K562 (cell line): Measurements from ENCODE around the gene SERPIND1. TPM values are rescaled to one million over a fixed set of nuclear protein-coding genes. Genes with fewer than 3 reads are reported as not detected.

ENCODE experiments used
- ATAC-seq: fragments of 200-7000 bp; cut with Tn5 transposase; 3 replicates; pipeline ENCODE4 v1.9.1; 2020; ENCODE audit warnings: moderate library complexity
- BruUV-seq: library from RNA; stranded (reverse); fragments of 400-500 nt; replicated peaks from 2 replicates; lab custom pipeline; 2021; lab: Mats Ljungman, UMichigan
- CTCF ChIA-PET: fragments of 300-600 bp; formaldehyde crosslinking; extraction: SDS; loops from one replicate; lab custom pipeline; 2021; ENCODE audit warnings: low intra/inter-chr PET ratio; lab: Yijun Ruan, JAX
- POLR2A ChIA-PET: fragments of 300-600, 350-650 bp; sonication (Branson Sonifier 250); formaldehyde crosslinking; extraction: SDS; loops from one replicate; lab custom pipeline; 2021; ENCODE audit warnings: antibody characterized with exemption, inconsistent platforms; lab: Yijun Ruan, JAX
- DNase-seq, 4 experiments: peaks; one replicate each; pipeline versions ENCODE4 v3.0.0 to v3.0.0-alpha.2; 2011 to 2018; ENCODE audit warnings: low spot score in 3 of 4, mixed read lengths in 3 of 4; ENCODE audit errors: extremely low read depth in 1 of 4
- FAIRE-seq: peaks from 2 replicates; lab custom pipeline; 2011; peaks lifted over from hg19 to GRCh38; lab: Jason Lieb, UNC
- H2AFZ ChIP-seq: 2 replicates; pipeline ENCODE4 v1.6.0; 2011; ENCODE audit warnings: low read depth, low read length, control low read depth, inconsistent platforms
- H3K27ac ChIP-seq: fragments of 200-600 bp; 3 replicates; pipeline ENCODE4 v1.8.0; 2011; ENCODE audit warnings: low read depth, mild to moderate bottlenecking, control low read depth, inconsistent platforms, low read length, moderate library complexity, mixed read lengths; ENCODE audit errors: extremely low read depth
- H3K27me3 ChIP-seq, 2 experiments: fragments of 300-600 bp in 1 of 2; 2 replicates in 1 of 2; 3 replicates in 1 of 2; pipeline versions ENCODE4 v1.6.0 to v1.8.0; 2011; ENCODE audit warnings: inconsistent platforms in 2 of 2, low read length in 2 of 2, mild to moderate bottlenecking in 1 of 2, mixed read lengths in 1 of 2, moderate library complexity in 1 of 2; ENCODE audit not compliant: control insufficient read depth in 2 of 2, insufficient read depth in 2 of 2
- H3K36me3 ChIP-seq: fragments of 300-600 bp; 3 replicates; pipeline ENCODE4 v1.8.0; 2011; ENCODE audit warnings: mild to moderate bottlenecking, low read length, inconsistent platforms; ENCODE audit not compliant: control insufficient read depth, insufficient read depth
- H3K4me1 ChIP-seq, 2 experiments: fragments of 200-600 bp in 1 of 2; replicated peaks in 1 of 2; 2 replicates in 1 of 2; 3 replicates in 1 of 2; pipeline versions ENCODE4 v1.5.1 to v1.8.0; 2011; ENCODE audit warnings: inconsistent platforms in 2 of 2, low read length in 2 of 2, mild to moderate bottlenecking in 1 of 2, mixed read lengths in 1 of 2, moderate library complexity in 1 of 2; ENCODE audit not compliant: control insufficient read depth in 2 of 2, insufficient read depth in 2 of 2
- H3K4me2 ChIP-seq: 2 replicates; pipeline ENCODE4 v1.6.1; 2011; ENCODE audit warnings: low read length, control low read depth, inconsistent platforms, mixed read lengths; ENCODE audit not compliant: insufficient read depth
- H3K4me3 ChIP-seq: fragments of 200-600 bp; sonication (generic), shearing (Covaris generic); 2 replicates; pipeline ENCODE4 v1.5.1; 2016; ENCODE audit warnings: control low read depth, inconsistent platforms
- H3K79me2 ChIP-seq: fragments of 200-600 bp; 3 replicates; pipeline ENCODE4 v1.8.0; 2011; ENCODE audit warnings: low read length, inconsistent platforms; ENCODE audit not compliant: control insufficient read depth, insufficient read depth
- H3K9ac ChIP-seq, 2 experiments: 2 replicates each; pipeline versions ENCODE4 v1.6.0 to v1.6.1; 2011; ENCODE audit warnings: low read depth in 2 of 2, low read length in 2 of 2, control low read depth in 1 of 2, inconsistent platforms in 1 of 2, mild to moderate bottlenecking in 1 of 2, mixed read lengths in 1 of 2; ENCODE audit not compliant: insufficient read depth in 1 of 2
- H3K9me1 ChIP-seq: one replicate; pipeline ENCODE4 v1.6.0; 2011; ENCODE audit warnings: inconsistent platforms, mild to moderate bottlenecking, low read length, moderate library complexity; ENCODE audit not compliant: control insufficient read depth, insufficient read depth
- H3K9me3 ChIP-seq: replicated peaks from 2 replicates; pipeline ENCODE4 v1.5.1; 2011; ENCODE audit warnings: low read depth, low read length, inconsistent platforms; ENCODE audit not compliant: control insufficient read depth, insufficient read depth
- H4K20me1 ChIP-seq: replicated peaks from 2 replicates; pipeline ENCODE4 v1.6.1; 2011; ENCODE audit warnings: low read length, inconsistent platforms, mixed read lengths; ENCODE audit not compliant: control insufficient read depth, insufficient read depth
- COPS2 ChIP-seq: fragments of 450-650 bp; conservative IDR thresholded peaks from 2 replicates; pipeline ENCODE4 v1.6.1; 2016; ENCODE audit warnings: mild to moderate bottlenecking, moderate library complexity
- DNMT1 ChIP-seq: fragments of 450-650 bp; IDR thresholded peaks from 2 replicates; pipeline ENCODE4 v1.6.1; 2016; ENCODE audit warnings: antibody characterized with exemption, mild to moderate bottlenecking
- GMEB1 ChIP-seq: fragments of 250-450 bp; sonication (Bioruptor Pico); IDR thresholded peaks from 2 replicates; pipeline ENCODE4 v1.4.0; 2020; ENCODE audit warnings: mild to moderate bottlenecking
- HIVEP1 ChIP-seq: fragments of 250-450 bp; sonication (Bioruptor Pico); IDR thresholded peaks from 2 replicates; pipeline ENCODE4 v1.4.0; 2020; ENCODE audit warnings: mild to moderate bottlenecking
- MAZ ChIP-seq, 2 experiments: fragments of 450-650 bp in 1 of 2; sonication (generic) in 1 of 2; formaldehyde crosslinking; IDR thresholded peaks in 1 of 2; conservative IDR thresholded peaks in 1 of 2; 2 replicates each; pipeline versions ENCODE4 v1.4.0 to v1.5.0; 2020; ENCODE audit warnings: mild to moderate bottlenecking in 1 of 2, missing genetic modification reagents in 1 of 2
- MYC ChIP-seq, 2 experiments: fragments of 250-450 bp in 1 of 2; sonication (Bioruptor Pico) in 1 of 2; IDR thresholded peaks; 2 replicates each; pipeline versions ENCODE4 v1.5.1 to v1.6.1; 2012 to 2021; ENCODE audit warnings: low read depth in 2 of 2, borderline replicate concordance in 1 of 2, improper control_type of control experiment in 1 of 2, low read length in 1 of 2, mild to moderate bottlenecking in 1 of 2, moderate library complexity in 1 of 2
- POLR2AphosphoS2 ChIP-seq: IDR thresholded peaks from 2 replicates; pipeline ENCODE4 v1.6.1; 2012; ENCODE audit warnings: low read length, improper control_type of control experiment
- PPARD ChIP-seq: fragments of 250-450 bp; sonication (Bioruptor Pico); IDR thresholded peaks from 2 replicates; pipeline ENCODE4 v1.8.0; 2022; ENCODE audit warnings: inconsistent platforms, mild to moderate bottlenecking, moderate library complexity
- SREBF2 ChIP-seq: sonication (generic); formaldehyde crosslinking; IDR thresholded peaks from 2 replicates; pipeline ENCODE4 v1.4.0; 2020; ENCODE audit warnings: mild to moderate bottlenecking, missing genetic modification reagents
- XRCC4 ChIP-seq: IDR thresholded peaks from one replicate; pipeline ENCODE4 v1.6.1; 2011; ENCODE audit not compliant: insufficient read depth, insufficient read length; ENCODE audit errors: extremely low read depth
- ZFP30 ChIP-seq: fragments of 250-450 bp; sonication (Bioruptor Pico); IDR thresholded peaks from 2 replicates; pipeline ENCODE4 v1.8.0; 2022; ENCODE audit warnings: moderate library complexity, mild to moderate bottlenecking, inconsistent platforms, borderline replicate concordance
- ZNF174 ChIP-seq: fragments of 250-450 bp; sonication (Bioruptor Pico); IDR thresholded peaks from 2 replicates; pipeline ENCODE4 v1.4.0; 2020; ENCODE audit warnings: mild to moderate bottlenecking
- ZNF311 ChIP-seq: fragments of 250-450 bp; sonication (Bioruptor Pico); IDR thresholded peaks from 2 replicates; pipeline ENCODE4 v1.4.0; 2020; ENCODE audit warnings: mild to moderate bottlenecking, moderate library complexity
- ZNF551 ChIP-seq: fragments of 250-450 bp; sonication (Bioruptor Pico); IDR thresholded peaks from 2 replicates; pipeline ENCODE4 v1.5.0; 2021; ENCODE audit warnings: mild to moderate bottlenecking, moderate library complexity
- ZNF586 ChIP-seq: fragments of 450-650 bp; formaldehyde crosslinking; conservative IDR thresholded peaks from 2 replicates; pipeline ENCODE4 v1.4.0; 2020; ENCODE audit warnings: mild to moderate bottlenecking, moderate library complexity
- ZNF785 ChIP-seq: fragments of 250-450 bp; sonication (Bioruptor Pico); IDR thresholded peaks from 2 replicates; pipeline ENCODE4 v1.4.0; 2020; ENCODE audit warnings: mild to moderate bottlenecking
- WGBS: fragments of 100-300 bp; shearing (Covaris generic); methylation state at CpG from one replicate; pipeline ENCODE4 v1.1.6; 2016; ENCODE audit warnings: low coverage, mixed read lengths; ENCODE audit not compliant: insufficient coverage; ENCODE audit errors: missing lambda C conversion rate; 5-methylcytosine and 5-hydroxymethylcytosine counted together
- in situ Hi-C: fragments of 300-500 bp; cut with MboI; formaldehyde crosslinking; loops from 4 replicates; pipeline ENCODE4 v1.15.0; 2018; ENCODE audit warnings: inconsistent platforms, mixed read lengths
- intact Hi-C: fragments of 100-400 bp; cut with micrococcal nuclease; formaldehyde crosslinking; loops from 2 replicates; pipeline ENCODE4 v1.14.2; 2022
- polyA plus RNA-seq, 8 experiments: library from polyadenylated mRNA; depleted of rRNA in 4 of 8; stranded (reverse) in 5 of 8; unstranded in 3 of 8; fragments of >200 nt; fragmentation: Nextera tagmentation in 2 of 8; fragmentation: Illumina TruSeq in 1 of 8; extraction: Ambion mirVana in 2 of 8; extraction: Trizol in 1 of 8; gene quantifications; 2 replicates each; pipeline versions ENCODE4 v1.2.1 to v1.2.3, GENCODE V29; 2011 to 2014; ENCODE audit warnings: inconsistent platforms in 1 of 8, missing spikeins in 1 of 8
- total RNA-seq, 7 experiments: library from RNA; depleted of rRNA in 6 of 7; stranded (reverse); fragments of >200 nt in 6 of 7; fragmentation: Illumina TruSeq in 2 of 7; extraction: Trizol in 2 of 7; gene quantifications; 2 replicates each; pipeline versions ENCODE4 v1.2.1 to v1.2.3, GENCODE V29; 2011 to 2021; ENCODE audit warnings: low replicate concordance in 1 of 7
- TF ChIP-seq, protein P1 (sequence below), 3 experiments: IDR thresholded peaks in 2 of 3; conservative IDR thresholded peaks in 1 of 3; 2 replicates each; pipeline ENCODE4 v1.5.1; 2011 to 2012; ENCODE audit warnings: low read length in 3 of 3, mild to moderate bottlenecking in 3 of 3, control low read depth in 2 of 3, improper control_type of control experiment in 1 of 3, inconsistent platforms in 1 of 3, low read depth in 1 of 3, mixed read lengths in 1 of 3, moderate library complexity in 1 of 3; ENCODE audit not compliant: insufficient read depth in 2 of 3

The SERPIND1 gene
- total and polyA plus RNA-seq, 9 of the 15 experiments (the other 6 are each of a cell fraction or from before 2014, with no cell fraction given): 0.04 to 0.11 (median 0.09) TPM; not detected in 6

- TF ChIP-seq, protein P1, sequence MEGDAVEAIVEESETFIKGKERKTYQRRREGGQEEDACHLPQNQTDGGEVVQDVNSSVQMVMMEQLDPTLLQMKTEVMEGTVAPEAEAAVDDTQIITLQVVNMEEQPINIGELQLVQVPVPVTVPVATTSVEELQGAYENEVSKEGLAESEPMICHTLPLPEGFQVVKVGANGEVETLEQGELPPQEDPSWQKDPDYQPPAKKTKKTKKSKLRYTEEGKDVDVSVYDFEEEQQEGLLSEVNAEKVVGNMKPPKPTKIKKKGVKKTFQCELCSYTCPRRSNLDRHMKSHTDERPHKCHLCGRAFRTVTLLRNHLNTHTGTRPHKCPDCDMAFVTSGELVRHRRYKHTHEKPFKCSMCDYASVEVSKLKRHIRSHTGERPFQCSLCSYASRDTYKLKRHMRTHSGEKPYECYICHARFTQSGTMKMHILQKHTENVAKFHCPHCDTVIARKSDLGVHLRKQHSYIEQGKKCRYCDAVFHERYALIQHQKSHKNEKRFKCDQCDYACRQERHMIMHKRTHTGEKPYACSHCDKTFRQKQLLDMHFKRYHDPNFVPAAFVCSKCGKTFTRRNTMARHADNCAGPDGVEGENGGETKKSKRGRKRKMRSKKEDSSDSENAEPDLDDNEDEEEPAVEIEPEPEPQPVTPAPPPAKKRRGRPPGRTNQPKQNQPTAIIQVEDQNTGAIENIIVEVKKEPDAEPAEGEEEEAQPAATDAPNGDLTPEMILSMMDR (IDR thresholded peaks at IDR 0.05 in 2 of 3, conservative IDR thresholded peaks at IDR 0.05 in 1 of 3; ENCODE audit: insufficient read depth in 2 of 3, low read depth in 1 of 3, low read length in 3 of 3): no peak
- TF ChIP-seq SREBF2 (CRISPR knock-in tag): no peak
- TF ChIP-seq GMEB1 (CRISPR knock-in tag): no peak
- no peak for TF ChIP-seq MYC (IDR thresholded peaks at IDR 0.05; ENCODE audit: low read depth, low read length)
- TF ChIP-seq MYC (CRISPR knock-in tag; IDR thresholded peaks at IDR 0.05; ENCODE audit: borderline replicate concordance, low read depth): no peak
- TF ChIP-seq, all 486 proteins: peak for 23
Measured at GRCh38 chr22:20811971-20812660, 38.2 kb downstream of the SERPIND1 start (continued).

DNA sequence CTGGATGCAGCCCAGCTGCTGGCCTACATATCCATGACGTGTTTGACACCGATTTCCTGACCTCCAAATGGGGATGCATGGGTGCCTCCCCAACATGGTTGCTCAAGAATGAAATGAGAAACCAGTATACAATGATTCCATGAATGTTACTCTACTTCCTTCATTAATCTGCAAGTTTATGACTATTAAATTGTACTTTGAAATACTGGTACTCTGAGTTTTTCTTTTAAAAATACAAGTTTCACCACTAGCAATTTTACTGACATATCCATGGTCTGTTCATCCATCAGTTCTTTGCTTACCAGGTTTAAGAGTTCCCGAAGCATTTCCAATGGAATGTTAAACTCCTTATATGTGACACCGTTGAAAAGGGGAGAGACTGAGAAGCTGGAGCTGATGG, 39.1 kb downstream of the SERPIND1 start:
- FAIRE-seq (no peak), DNase-seq (no peak), ATAC-seq (no peak)
- Histone ChIP-seq H3K9me3 (no peaks in the 10 kb centered on the region), H3K9me1 (no peaks in the 10 kb centered on the region), H3K79me2 (no peaks in the 10 kb centered on the region), H3K4me2 (no peak overlapping the region), H4K20me1 (no peaks in the 10 kb centered on the region), H2AFZ (no peak overlapping the region), H3K27ac (no peak overlapping the region), H3K4me1 (no peaks in the 10 kb centered on the region), H3K4me3 (no peak overlapping the region), H3K36me3 (peaks cover 73% of the 10 kb centered on the region), H3K9ac (no peak overlapping the region), H3K27me3 (no peaks in the 10 kb centered on the region)
- no TSS peak for BruUV-seq
- WGBS: 82% methylated on average over 4 of the region's 4 CpGs
- in situ Hi-C loops: no loop called here
- ChIA-PET CTCF (no interaction called here), POLR2A (interaction anchor here (0.6 to 15.3 kb wide), 11 partner anchors 9 to 484 kb away, joined by 3 to 172 read pairs (median 3); no protein-coding TSS in a partner anchor)
- intact Hi-C loops: no loop called here
- TF ChIP-seq XRCC4 (no peak), PPARD (CRISPR knock-in tag) (0 out of 2 replicates have a peak, but pooled peaks have one; percentile 21), DNMT1 (no peak), ZNF586 (CRISPR knock-in tag) (0 out of 2 replicates have a peak, but pooled peaks have one; percentile 19), ZNF174 (0 out of 2 replicates have a peak, but pooled peaks have one; percentile 50), ZNF551 (CRISPR knock-in tag) (no peak), ZFP30 (CRISPR knock-in tag) (0 out of 2 replicates have a peak, but pooled peaks have one; percentile 18), HIVEP1 (0 out of 2 replicates have a peak, but pooled peaks have one; percentile 14), ZNF311 (CRISPR knock-in tag) (0 out of 2 replicates have a peak, but pooled peaks have one; percentile 36), COPS2 (no peak), ZNF785 (CRISPR knock-in tag) (peak; percentile 78), POLR2AphosphoS2 (no peak), MAZ (CRISPR knock-in tag; conservative IDR thresholded peaks at IDR 0.05 in 1 of 2, IDR thresholded peaks at IDR 0.05 in 1 of 2) (0 out of 4 replicates have a peak, but pooled peaks of 1 of the 2 experiments have one; percentile 29)
